ENCODE data around the gene WDR6. TPM values are rescaled to one million over a fixed set of nuclear protein-coding genes. Genes with fewer than 3 reads are reported as not detected.

WDR6 gene
- total RNA-seq, 2 donors from 2014 or later = 128 to 223 TPM

DNA sequence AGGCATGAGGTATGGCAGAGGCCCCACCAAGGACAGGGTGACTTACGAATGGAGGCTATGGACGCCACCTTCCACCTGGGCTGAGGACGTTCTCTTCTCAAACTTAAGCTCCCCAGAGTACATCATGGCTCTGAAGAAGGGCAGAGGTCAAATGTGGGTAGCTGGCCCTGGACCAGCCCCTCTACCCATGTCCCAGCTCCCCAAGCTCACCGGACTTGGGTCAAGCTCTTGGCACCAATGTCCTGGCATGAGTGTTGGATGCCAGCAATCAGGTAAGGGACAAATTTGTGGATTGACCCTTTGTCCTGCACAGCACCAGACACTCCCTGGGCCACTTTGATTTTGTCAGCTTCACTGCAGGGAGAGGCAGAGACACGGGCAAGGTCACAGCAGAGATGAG lies 17.3 kb downstream of the WDR6 start:
- H3K9me3 ChIP-seq = no peaks in the 10 kb centered on the region
- WGBS = 70% methylated on average over 5 of the region's 5 CpGs

DNA sequence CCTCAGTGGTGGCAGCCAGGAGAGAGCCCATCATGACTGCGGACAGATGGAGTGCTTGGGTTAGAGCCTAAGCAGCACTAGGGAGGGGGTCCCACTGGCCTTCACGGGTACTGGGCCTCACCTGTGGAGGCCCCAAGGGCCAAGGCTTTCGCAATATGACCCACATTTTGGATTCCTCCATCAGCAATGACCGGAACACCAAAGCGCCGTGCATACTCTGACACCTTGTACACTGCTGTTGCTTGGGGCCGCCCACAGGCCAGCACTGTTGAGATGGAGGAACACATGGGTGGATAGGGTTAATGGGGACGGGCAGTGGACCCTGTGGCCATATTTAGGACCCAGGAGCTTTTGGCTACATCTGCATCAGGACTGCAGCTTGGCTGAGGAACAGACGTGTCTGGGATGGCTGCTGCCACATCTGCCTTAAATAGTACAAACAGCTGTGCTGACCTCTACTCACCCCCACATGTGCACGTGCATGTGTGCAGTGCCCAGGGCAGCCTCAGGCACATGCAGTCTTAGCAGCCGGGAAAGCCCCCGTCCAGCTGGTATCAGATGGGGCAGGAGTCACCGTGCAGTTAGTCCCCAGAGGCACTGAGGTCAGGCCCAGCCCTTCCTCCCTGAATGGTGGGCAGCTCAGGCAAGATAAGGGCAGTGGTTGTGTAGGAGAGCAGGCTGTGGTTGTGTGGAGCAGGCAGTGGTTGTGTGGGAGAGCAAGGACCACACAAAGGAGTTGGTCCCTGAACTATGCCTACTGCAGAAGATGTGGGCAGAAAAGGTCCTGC lies 18.0 kb downstream of the WDR6 start:
- intact Hi-C loops (cut with DNase I) = no loop called here
- Histone ChIP-seq H3K4me1 (replicated peaks) (peaks cover 6% of the 10 kb centered on the region), H3K36me3 (peaks cover 7 to 8% of the 10 kb centered on the region in 2 donors), H3K27ac (no peak overlapping the region), H3K27me3 (replicated peaks; ENCODE audit: insufficient read depth) (no peaks in the 10 kb centered on the region), H3K9me3 (no peaks in the 10 kb centered on the region), H3K4me3 (no peak overlapping the region)
- TF ChIP-seq POLR2AphosphoS5 (IDR thresholded peaks at IDR 0.05) (no peak), POLR2A (IDR thresholded peaks at IDR 0.05) (no peak)
- TF ChIP-seq, protein P1, sequence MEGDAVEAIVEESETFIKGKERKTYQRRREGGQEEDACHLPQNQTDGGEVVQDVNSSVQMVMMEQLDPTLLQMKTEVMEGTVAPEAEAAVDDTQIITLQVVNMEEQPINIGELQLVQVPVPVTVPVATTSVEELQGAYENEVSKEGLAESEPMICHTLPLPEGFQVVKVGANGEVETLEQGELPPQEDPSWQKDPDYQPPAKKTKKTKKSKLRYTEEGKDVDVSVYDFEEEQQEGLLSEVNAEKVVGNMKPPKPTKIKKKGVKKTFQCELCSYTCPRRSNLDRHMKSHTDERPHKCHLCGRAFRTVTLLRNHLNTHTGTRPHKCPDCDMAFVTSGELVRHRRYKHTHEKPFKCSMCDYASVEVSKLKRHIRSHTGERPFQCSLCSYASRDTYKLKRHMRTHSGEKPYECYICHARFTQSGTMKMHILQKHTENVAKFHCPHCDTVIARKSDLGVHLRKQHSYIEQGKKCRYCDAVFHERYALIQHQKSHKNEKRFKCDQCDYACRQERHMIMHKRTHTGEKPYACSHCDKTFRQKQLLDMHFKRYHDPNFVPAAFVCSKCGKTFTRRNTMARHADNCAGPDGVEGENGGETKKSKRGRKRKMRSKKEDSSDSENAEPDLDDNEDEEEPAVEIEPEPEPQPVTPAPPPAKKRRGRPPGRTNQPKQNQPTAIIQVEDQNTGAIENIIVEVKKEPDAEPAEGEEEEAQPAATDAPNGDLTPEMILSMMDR (IDR thresholded peaks at IDR 0.05) = no peak
- 75% methylated on average over 13 of the region's 13 CpGs for WGBS
- no peak for DNase-seq (ENCODE audit: low spot score)

More for the DNA sequence above, 17.3 kb downstream of the WDR6 start:
- peaks cover 6% of the 10 kb centered on the region for H3K4me1 ChIP-seq (replicated peaks)
- H3K27me3 ChIP-seq (replicated peaks; ENCODE audit: insufficient read depth) = no peaks in the 10 kb centered on the region
- TF ChIP-seq POLR2AphosphoS5 (IDR thresholded peaks at IDR 0.05) = no peak
- no peak for TF ChIP-seq POLR2A (IDR thresholded peaks at IDR 0.05)
- TF ChIP-seq, protein P1 (IDR thresholded peaks at IDR 0.05) = no peak
- no peak overlapping the region for H3K27ac ChIP-seq
- DNase-seq (ENCODE audit: low spot score) = no peak
- no peak overlapping the region for H3K4me3 ChIP-seq
- H3K36me3 ChIP-seq = peaks cover 7 to 8% of the 10 kb centered on the region in 2 donors
- intact Hi-C loops (cut with DNase I) = loop anchor here (5.0 kb wide), 1 partner anchor 68 kb away; the partner anchor contains the start of gene QRICH1

DNA sequence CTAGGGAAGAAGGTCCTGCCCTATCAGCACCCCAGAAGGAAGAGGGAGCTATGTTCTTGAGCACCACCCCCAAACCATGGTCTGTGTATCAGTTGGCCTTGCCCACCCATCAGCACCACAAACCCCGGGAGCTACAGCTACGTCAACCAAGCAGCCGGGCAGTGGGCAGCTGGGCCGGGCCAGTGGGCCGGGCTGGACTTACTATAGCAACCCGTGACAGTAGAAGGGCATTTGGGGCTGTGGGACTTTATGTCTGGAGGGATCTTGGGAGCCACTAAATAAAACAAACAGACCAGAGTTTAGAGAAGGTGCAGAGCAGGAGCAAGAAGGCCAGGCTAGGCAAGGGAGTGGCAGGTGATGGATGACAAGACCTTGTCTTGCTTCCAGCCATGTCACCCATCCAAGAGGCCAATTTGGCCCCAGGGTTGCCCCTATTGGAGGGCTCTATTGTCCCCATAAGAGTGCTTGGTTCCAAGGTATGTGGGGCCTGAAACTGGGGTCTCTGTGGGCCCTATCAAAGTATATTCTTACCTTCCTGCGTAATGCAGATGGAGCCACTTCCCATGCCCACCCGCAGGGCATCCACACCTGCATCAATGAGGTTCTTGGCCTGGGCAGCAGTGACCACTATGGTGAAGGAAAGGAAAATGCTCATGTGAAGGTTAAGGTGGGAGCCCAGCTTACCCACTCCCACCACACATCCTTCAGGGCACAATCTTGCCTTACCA lies 18.8 kb downstream of the WDR6 start:
- intact Hi-C loops (cut with DNase I) = no loop called here
- H3K9me3 ChIP-seq = no peaks in the 10 kb centered on the region
- DNase-seq (ENCODE audit: low spot score) = no peak
- TF ChIP-seq POLR2AphosphoS5 (IDR thresholded peaks at IDR 0.05) (no peak), POLR2A (IDR thresholded peaks at IDR 0.05) (no peak)
- TF ChIP-seq, protein P1 (IDR thresholded peaks at IDR 0.05) = no peak
- no peak overlapping the region for H3K4me3 ChIP-seq
- peaks cover 7 to 8% of the 10 kb centered on the region in 2 donors for H3K36me3 ChIP-seq
- 82% methylated on average over 8 of the region's 8 CpGs for WGBS
- H3K4me1 ChIP-seq (replicated peaks) = peaks cover 6% of the 10 kb centered on the region
- H3K27me3 ChIP-seq (replicated peaks; ENCODE audit: insufficient read depth) = no peaks in the 10 kb centered on the region
- no peak overlapping the region for H3K27ac ChIP-seq

DNA sequence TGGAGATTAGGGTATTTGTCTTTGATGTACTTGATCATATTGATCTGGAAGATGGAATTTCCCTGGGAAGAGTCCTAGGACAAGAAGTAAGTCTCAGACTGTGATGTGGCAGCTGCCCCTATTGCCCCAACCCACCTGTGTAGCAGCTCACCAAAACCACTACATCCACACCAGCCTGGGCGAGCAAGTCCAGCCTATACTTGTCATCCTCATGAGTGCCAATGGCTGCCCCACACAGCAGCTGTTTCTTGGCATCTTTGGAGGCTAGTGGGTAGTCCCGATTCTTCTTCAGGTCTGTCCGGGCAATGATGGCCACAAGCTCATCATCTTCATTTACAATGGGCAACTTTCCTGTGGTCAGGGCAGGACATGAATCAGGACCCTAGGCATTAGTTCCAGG lies 19.3 kb downstream of the WDR6 start:
- H3K27ac ChIP-seq = no peak overlapping the region
- 88% methylated on average over 3 of the region's 3 CpGs for WGBS
- intact Hi-C loops (cut with DNase I) = no loop called here
- H3K4me3 ChIP-seq = no peak overlapping the region
- H3K27me3 ChIP-seq (replicated peaks; ENCODE audit: insufficient read depth) = no peaks in the 10 kb centered on the region
- H3K9me3 ChIP-seq = no peaks in the 10 kb centered on the region
- peaks cover 7 to 8% of the 10 kb centered on the region in 2 donors for H3K36me3 ChIP-seq
- no peak for DNase-seq (ENCODE audit: low spot score)
- peaks cover 6% of the 10 kb centered on the region for H3K4me1 ChIP-seq (replicated peaks)
- TF ChIP-seq, protein P1 (IDR thresholded peaks at IDR 0.05) = no peak
- TF ChIP-seq POLR2AphosphoS5 (IDR thresholded peaks at IDR 0.05) = no peak
- no peak for TF ChIP-seq POLR2A (IDR thresholded peaks at IDR 0.05)

Data from prostate gland (tissue), 2 donors.